ENCODE measurements around the gene CRABP2. TPM values are rescaled to one million over a fixed set of nuclear protein-coding genes. Genes with fewer than 3 reads are reported as not detected.
A peak's percentile ranks its signal among the peaks of the same experiment; 100 is the strongest.

Gene CRABP2
- total and polyA plus RNA-seq, 2 of the 4 experiments (the other 2 are of a cell fraction): 6.3 to 15.7 TPM

DNA sequence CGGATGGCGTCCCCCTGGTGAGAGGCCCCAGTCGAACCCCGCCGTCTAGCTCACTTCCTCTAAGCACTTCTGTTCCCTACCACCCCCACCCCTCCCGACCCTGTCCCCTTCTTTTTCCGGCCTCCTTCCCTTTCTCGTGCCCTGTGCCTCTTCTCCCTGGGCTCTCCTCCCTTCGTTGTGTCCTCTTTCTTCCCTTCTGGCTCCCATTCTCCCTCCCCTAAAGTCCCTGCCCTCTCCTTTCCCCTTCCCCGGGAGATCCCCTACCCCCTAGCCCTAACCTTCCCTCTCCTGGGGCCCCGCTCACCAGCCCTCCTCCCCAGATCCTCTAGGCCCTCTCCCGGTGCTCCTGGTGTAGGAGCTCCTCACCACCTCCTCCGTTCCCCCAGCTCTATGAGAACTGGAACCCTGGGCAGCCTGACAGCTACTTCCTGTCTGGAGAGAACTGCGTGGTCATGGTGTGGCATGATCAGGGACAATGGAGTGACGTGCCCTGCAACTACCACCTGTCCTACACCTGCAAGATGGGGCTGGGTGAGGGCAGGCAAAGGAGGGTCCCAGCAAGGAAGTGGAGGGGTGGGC lies 47.6 kb downstream of the CRABP2 start (continued):
- no peak for TF ChIP-seq CHD1 (IDR thresholded peaks at IDR 0.05; ENCODE audit: low read depth, low read length)

GRCh38 chr1:156656806-156657740 lies 48.3 kb downstream of the CRABP2 start:
- no peak overlapping the region for H4K8ac ChIP-seq (ENCODE audit: low read depth in 2 of 2, low read length in 2 of 2)
- H3K18ac ChIP-seq (ENCODE audit: low read depth, low read length): no peak overlapping the region
- no peak overlapping the region for H3K27ac ChIP-seq (ENCODE audit: insufficient read depth, low read length)
- no peak overlapping the region for H4K5ac ChIP-seq (ENCODE audit: low read depth, low read length)
- no peak overlapping the region for H2BK15ac ChIP-seq (ENCODE audit: low read depth, low read length)
- DNase-seq: peak; percentile 46
- no peak overlapping the region for H3K9ac ChIP-seq (ENCODE audit: low read depth, low read length)
- ATAC-seq (ENCODE audit: low read depth): peak; percentile 53
- POLR2A ChIA-PET (ENCODE audit: unreplicated experiment): interaction anchor here (0.6 kb wide), 1 partner anchor 20 kb away, joined by 8 read pairs; the partner anchor contains the start of gene NES
- peak overlapping the region; percentile 54 for H2AFZ ChIP-seq (replicated peaks; ENCODE audit: low read length, poor library complexity)
- H3K9me1 ChIP-seq (ENCODE audit: insufficient read depth, low read length): peaks cover 4% of the 10 kb centered on the region
- H3K14ac ChIP-seq (replicated peaks; ENCODE audit: low read depth, low read length): no peak overlapping the region
- no peak overlapping the region for H2AK9ac ChIP-seq (replicated peaks; ENCODE audit: low read depth, low read length, poor library complexity)
- H3K27me3 ChIP-seq (ENCODE audit: control insufficient read depth, insufficient read depth, low read length): peaks cover 36% of the 10 kb centered on the region
- peaks cover 0 to 11% of the 10 kb centered on the region in 2 experiments; a peak in 2 of 4 replicates for H3K79me1 ChIP-seq (ENCODE audit: low read depth in 1 of 2, low read length in 2 of 2)
- H2BK5ac ChIP-seq (ENCODE audit: low read depth, low read length, poor library complexity, severe bottlenecking): no peak overlapping the region
- no peak overlapping the region for H3K4me3 ChIP-seq (ENCODE audit: insufficient read depth, low read depth, low read length)
- H4K91ac ChIP-seq (ENCODE audit: insufficient read depth, low read depth, low read length): no peak overlapping the region
- no peak overlapping the region for H3K4ac ChIP-seq (ENCODE audit: low read depth, low read length)
- no peak overlapping the region for H2BK20ac ChIP-seq (ENCODE audit: low read depth, low read length)
- H3K4me1 ChIP-seq (ENCODE audit: control insufficient read depth, insufficient read depth, low read length): peaks cover 22% of the 10 kb centered on the region
- dilution Hi-C loops (cut with HindIII; ENCODE audit: low sequenced_read_pairs, unreplicated experiment) (no loop called here), intact Hi-C loops (cut with micrococcal nuclease) (loop anchor here (1.0 to 2.0 kb wide), 2 partner anchors 30 to 72 kb away; no protein-coding TSS in a partner anchor), in situ Hi-C loops (cut with MboI; ENCODE audit: low sequenced_read_pairs) (loop anchor here (5.0 kb wide), 1 partner anchor 35 kb away; no protein-coding TSS in a partner anchor)
- no peaks in the 10 kb centered on the region for H3K9me3 ChIP-seq (ENCODE audit: control insufficient read depth, insufficient read depth, low read length)
- peak overlapping the region; percentile 73 for H3K4me2 ChIP-seq (ENCODE audit: low read depth, low read length)
- no peak overlapping the region for H2AK5ac ChIP-seq (ENCODE audit: low read depth, low read length)
- 0 out of 2 replicates have a peak overlapping the region, but pooled peaks have one; percentile 14 for H3K23ac ChIP-seq (ENCODE audit: low read depth, low read length)
- H4K20me1 ChIP-seq (ENCODE audit: insufficient read depth, low read length): 0 out of 2 replicates have a peak, but pooled peaks cover 8% of the 10 kb centered on the region
- WGBS, 2 experiments (ENCODE audit: extremely low coverage in 2 of 2, insufficient read length in 1 of 2): 4% methylated on average over 29 of the region's 54 CpGs; no CpG with 5 or more reads in 1 of the 2 experiments
- CTCF ChIA-PET: interaction anchor here (0.6 to 1.5 kb wide), 6 partner anchors 21 to 202 kb away, joined by 3 to 9 read pairs (median 4); no protein-coding TSS in a partner anchor
- no peak overlapping the region for H2BK120ac ChIP-seq (ENCODE audit: low read depth, low read length)
- BruUV-seq (replicated peaks): no TSS peak
- H3K56ac ChIP-seq (ENCODE audit: extremely low read depth, insufficient read depth, low read length): no peak overlapping the region
- H3K36me3 ChIP-seq (ENCODE audit: control insufficient read depth, insufficient read depth, low read length): no peaks in the 10 kb centered on the region
- TF ChIP-seq, protein P1, sequence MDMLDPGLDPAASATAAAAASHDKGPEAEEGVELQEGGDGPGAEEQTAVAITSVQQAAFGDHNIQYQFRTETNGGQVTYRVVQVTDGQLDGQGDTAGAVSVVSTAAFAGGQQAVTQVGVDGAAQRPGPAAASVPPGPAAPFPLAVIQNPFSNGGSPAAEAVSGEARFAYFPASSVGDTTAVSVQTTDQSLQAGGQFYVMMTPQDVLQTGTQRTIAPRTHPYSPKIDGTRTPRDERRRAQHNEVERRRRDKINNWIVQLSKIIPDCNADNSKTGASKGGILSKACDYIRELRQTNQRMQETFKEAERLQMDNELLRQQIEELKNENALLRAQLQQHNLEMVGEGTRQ (IDR thresholded peaks at IDR 0.05; ENCODE audit: low read depth, low read length): no peak
- TF ChIP-seq MAZ (IDR thresholded peaks at IDR 0.05; ENCODE audit: borderline replicate concordance, low read depth, low read length): no peak
- TF ChIP-seq MXI1 (IDR thresholded peaks at IDR 0.05; ENCODE audit: borderline replicate concordance, low read depth, low read length): no peak
- TF ChIP-seq SMC3 (IDR thresholded peaks at IDR 0.05; ENCODE audit: low read depth, low read length): peak; percentile 80
- TF ChIP-seq POLR2A (IDR thresholded peaks at IDR 0.05; ENCODE audit: low read depth, low read length): no peak
- no peak for TF ChIP-seq BHLHE40 (IDR thresholded peaks at IDR 0.05; ENCODE audit: low read depth, low read length)
- no peak for TF ChIP-seq ELK1 (IDR thresholded peaks at IDR 0.05; ENCODE audit: borderline replicate concordance, low read depth, low read length)
- no peak for TF ChIP-seq RCOR1 (IDR thresholded peaks at IDR 0.05; ENCODE audit: insufficient replicate concordance, low read length)
- no peak for TF ChIP-seq MAFK (IDR thresholded peaks at IDR 0.05; ENCODE audit: low read depth, low read length)
